Fibroblast of skin of left quadriceps (primary cell): ENCODE measurements around the gene B3GNT2.
"Not testable (repeated sequence)": the region's sequence is repeated elsewhere in the genome, so short reads cannot be mapped to it uniquely, and the experiment has no call there.

Experiments
- DNase-seq, 2 experiments: peaks; one replicate each; pipeline ENCODE4 v3.0.0-alpha.2; 2013; ENCODE audit warnings: low read depth in 2 of 2

Gene B3GNT2

DNA sequence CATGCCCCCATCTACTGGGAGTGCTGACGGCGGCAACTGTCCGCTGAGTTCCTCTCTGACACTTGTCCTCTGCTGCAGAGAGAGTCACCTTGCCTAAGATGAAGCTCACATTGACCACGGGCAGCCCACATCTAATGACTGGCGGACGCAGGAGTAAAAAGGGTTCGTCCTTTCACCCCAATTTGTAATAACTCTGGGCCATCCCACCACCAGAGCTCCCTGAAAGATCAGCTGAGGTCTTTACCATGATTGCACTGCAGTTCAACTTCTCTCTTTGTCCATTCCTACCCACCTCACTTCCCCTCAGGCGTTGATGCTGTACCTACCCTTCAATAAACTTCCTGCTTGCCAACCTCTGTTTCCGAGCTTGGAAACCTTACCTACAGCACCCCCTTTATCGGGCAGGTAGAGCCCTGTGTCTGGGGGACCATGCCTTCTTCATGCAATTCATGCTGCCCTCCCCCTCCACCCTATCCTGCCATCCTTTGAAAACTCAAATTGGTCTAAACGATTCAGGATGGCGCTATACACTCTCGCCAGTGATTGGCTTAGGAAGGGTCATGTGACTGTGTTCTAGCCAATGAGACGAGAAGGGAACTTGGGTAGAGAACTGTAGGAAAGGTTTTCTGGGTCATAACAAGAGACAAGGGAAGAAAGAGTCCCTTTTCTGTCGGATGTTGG is 10.3 kb upstream of the B3GNT2 start:
- DNase-seq = no peak

DNA sequence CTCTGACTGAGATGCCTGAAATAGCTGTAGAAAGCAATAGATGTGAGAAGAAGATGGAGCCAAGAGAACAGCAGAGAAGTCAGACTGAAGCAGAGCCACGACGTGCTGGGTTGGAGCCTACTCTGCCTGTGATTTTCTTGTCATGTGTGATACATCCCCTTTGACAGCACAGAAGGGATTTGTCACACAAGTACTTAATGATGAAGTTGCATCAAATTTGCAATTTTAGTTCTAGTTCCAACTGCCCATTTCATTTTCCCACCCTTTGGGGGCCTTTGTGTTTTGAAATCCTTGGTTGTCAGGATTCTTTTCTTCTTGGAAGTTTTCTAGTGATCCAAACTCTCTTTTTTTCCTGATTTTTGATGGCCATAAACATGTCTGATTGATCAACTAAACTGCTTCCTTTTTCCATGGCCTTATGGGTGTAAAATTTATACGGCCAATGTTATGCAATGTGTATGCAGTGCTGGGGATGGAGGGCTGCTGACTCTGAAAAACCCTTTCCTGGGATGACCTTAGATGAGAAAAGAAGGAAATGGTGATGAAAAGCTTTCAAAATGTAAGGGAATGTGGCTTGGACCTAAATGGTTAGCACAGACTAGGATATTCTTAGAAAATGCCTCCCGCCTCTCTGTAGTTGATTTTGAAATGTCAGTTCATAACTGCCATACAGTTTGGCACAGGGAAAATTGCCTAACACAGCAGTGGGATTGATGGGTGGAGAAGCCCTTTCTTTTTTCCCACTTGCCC is 9.6 kb upstream of the B3GNT2 start:
- DNase-seq = no peak

DNA sequence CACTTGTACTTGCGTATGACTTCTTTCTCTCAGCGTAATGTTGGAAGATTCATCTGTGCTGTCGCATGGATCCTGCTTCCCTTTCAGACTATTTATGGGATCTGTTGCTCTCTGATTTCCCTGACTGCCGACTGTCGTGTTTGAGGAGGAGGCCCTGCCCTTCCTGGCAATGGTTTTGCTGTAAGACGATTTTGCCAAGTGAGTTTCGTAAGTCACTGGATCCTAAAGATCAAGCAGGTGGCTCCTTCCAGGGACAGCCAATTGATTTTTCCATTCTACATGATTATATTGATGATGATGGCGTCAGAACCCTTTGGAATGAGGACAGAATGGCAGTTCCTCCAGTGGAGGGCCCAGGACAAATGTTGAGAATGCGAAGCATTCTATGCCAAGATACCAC is 8.7 kb upstream of the B3GNT2 start:
- DNase-seq = no peak

DNA sequence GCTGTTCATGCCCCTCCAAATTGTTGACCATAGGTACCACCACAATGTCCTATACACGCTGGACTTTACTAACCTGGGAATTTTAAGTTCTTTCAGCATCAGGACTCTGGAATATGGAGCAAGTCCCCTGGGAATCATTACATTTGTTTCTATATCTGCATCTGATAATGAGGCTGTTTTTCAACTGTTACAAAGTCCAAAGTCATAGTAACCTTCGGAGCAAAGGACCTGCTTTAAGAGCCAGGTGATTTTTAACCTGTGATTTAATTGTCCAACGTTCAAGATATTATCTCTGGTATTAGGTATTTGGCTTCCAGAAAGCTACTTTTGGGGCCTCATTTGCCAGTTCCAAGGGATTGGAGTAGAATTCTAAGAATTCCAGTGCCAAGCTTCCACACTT is 7.5 kb upstream of the B3GNT2 start:
- DNase-seq = no peak

DNA sequence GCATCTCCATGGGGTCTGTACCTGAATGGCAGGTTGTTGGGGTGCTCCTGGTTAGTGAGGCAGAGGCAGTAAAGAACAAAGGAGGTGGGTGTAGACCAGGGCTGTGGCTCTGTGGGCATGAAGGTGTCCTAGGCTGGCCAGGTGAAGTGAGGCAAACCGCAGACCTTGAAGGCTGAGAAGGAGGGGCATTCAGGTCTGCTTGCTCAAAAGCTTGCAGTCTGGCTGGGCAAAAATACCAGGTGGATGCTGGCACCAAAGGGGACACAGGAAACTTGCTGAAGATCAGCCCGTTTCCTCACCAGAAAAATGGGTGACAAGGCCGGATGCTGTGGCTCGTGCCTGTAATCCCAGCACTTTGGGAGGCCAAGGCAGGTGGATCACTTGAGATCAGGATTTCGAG is 6.7 kb upstream of the B3GNT2 start:
- no peak for DNase-seq

DNA sequence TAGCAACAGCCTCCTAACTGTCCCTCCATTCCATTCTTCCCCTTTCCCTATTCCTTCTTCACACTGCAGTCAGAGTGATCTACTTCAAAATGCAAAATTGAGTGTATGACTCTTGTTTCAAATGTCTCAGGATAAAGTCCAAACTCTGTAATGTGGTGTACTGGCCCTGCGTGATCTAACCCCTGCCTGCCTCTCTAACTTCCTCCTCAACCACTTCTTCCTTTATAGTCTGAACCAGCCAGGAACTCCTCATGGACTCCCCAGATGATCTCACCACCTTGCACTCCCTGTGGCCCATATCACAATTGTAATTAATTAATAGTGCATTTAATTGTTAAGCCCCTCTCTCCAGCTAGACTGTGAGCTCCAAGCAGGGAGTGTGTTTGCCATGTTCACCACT is 3.1 kb upstream of the B3GNT2 start:
- no peak for DNase-seq

DNA sequence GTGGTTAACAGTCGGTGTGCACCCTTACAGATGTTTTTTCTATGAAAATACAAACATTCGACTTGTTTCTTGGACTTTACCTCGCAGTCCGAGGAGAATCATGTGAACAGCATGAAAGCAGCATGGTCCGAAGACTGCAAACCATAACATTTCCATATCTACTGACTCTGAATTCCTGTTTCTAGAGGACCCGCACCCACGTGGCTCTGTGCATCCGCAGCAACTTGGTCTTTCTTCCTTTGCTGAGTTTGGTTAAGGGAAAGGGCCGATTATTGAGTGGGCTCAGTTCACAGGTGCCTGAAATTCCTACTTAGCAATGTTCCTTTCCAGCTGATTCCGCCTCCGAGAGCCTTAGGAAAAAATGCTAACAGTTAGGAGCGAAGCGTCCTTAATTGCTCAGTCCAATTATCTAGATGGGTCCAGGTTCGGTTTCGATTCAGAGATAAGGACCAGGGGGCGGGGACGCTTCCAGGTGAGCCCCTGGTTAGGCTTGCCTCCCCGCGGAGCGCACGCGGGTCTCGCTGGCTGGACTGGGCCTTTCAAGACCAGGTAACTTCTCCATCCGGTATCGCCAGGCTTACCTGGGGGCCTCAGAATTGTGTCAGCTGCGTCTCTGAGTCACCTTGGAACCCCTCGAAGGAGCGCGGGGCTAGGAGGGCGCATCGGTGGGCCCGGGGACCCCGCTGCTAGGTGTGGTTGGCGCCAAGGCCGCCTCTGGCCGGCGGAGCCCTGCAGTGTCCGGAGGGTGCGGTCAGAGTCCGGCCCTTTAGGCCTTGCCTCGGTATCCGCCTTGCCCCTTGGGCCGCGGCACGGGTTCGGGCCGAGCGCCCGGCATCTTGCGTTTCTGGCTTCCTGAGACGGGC is 1.1 kb upstream of the B3GNT2 start:
- DNase-seq = no peak

DNA sequence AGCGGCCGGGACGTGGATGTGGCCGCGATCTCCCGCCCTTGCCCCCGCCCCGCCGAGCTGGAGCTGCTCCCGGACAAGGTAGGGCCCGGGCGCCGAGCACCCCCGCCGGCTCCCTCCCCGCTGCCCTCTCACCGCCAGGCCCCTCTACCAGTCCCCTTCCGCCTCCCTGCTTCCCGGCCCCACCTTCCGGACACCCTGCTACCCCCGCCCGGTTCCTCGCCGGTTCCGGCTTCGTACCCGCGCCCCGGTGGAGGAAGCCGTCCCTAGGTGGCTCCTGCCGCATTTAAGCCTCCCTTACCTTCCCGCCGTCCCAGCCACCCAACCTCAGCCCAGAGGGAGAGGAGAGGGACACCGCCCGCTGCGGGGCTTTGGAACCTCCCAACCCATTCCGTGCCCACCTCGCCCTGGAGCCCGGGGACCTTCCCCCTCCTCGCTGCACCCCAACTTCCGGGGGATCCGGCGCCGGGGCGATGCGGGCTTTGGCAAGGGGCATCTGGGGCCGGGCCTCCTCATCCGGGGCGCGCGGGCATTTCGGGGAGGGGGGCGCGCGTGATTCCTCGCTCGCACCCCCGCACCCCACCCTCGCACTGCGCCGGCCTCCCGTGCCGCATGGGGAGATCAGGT is 475 bp downstream of the B3GNT2 start:
- DNase-seq = no peak

DNA sequence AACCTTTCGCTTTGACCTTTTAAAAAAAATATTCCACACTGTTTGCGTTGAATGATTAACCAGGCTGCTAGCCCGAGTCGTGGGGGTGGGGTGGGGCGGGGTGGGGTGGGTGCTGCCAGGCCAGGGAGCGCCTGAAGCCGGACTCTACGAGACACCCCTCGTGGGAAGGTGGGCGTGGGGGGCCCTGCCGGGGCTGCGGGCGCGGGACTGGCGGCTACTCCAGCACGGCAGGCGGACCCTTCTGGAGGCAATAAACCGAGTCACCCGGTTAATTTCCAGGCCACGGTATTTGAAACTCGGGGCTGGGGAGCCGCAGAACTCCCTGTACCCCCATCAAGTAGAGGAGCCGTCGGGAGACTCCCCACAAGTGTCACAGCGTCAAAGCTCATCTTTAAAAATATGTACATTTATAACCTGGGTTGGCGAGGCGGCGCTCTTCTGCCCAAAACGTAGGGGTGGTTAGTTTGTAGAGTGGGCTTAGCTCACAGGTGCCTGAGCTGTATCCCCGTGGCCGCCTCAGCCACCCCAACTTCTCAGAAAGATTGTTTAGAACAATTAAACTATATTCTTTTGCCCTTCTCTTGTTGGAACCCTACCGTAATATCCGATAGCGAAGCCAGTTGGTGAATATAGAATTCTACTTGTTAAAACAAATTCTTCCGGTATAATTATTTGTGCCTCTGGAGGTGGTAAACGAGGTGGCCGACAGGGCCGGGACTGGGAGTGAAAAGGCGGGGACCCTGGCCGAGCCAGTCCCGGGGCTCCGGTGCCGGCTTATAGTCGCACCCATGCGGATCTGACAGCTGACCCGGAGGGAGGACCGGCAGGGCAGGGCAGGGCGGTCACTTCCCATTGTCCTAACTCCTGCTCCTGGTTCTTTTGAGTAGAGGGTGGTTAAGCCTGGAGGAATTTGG is 1.4 kb downstream of the B3GNT2 start:
- DNase-seq = no peak

DNA sequence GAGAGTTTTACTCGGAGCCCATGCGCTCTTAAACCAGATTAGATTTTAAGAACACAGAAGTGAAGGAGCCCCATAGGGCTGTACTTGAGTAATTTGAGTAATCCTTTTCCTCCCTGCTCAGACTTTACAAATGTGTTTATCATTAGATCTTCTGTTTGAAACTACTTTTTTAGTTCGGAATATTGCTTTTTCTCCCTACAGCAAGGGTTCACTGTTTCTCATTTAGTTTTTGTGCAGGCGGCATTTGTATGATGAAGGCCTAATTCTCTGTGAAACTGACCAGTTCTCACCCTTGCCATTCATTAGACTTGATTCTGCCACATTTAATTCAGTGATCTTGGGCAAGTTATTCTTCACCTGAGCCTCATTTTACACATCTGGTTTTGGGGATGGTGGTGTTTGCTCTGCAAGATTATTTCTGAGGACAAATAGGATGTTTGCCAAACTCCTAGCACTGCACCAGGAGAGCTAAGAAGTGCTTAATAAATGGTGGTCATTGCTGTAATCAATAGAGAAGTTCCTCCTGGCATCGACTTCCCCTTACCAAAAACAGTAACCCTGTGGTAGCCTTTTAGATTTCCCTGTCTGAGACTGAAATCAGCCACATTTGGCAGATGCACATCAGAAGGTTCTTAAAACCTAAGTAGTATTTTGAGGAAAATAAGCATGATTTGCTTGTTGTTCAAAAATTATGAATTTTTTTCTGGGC is 2.2 kb downstream of the B3GNT2 start:
- DNase-seq = no peak

DNA sequence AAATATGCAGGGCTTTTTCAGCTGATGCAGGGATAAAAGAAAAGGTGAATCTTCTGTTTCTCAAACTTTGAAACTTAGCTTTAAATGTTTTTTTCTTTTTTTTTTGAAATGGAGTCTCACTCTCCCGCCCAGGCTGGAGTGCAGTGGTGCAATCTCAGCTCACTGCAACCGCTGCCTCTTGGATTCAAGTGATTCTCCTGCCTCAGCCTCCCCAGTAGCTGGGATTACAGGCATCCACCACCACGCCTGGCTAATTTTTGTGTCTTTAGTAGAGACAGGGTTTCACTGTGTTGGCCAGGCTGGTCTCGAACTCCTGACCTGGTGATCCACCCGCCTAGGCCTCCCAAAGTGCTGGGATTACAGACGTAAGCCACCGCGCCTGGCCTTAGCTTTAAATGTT is 2.9 kb downstream of the B3GNT2 start:
- DNase-seq = not testable (repeated sequence)

DNA sequence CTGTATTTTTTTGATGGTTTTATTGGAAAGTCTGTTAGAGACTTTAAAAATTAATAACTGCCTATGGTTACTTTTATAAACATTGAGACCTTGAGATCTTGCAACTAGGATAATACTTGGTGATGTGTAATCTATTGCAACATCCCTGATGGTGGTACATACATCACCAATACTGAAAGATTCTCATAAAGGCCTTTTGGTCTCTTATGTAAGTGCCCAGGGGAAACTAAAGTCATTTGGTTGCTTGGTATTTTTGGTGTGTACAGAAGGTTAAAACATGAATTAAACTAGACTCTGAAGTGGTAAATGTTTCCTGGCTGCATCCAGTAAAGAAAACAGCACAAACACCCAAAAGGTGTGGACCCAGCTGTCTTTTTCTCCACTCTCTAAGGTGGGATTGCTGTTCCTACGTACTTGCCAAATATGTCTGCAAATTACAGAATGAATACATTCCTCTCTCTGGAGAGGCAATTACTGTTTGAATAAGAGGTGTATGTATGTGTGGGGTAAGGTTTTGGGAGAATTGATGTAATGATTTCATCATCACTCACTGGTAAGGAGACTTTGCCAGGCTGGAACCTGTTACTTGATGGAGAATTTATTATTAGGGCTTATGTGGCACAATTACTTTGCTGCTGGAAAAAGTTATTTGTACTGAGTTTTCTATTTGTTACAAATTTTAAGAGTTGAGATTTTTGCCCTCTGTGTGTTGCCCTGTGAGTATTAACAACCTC is 3.6 kb downstream of the B3GNT2 start:
- peak in 1 of 2 experiments; percentile 21 for DNase-seq

DNA sequence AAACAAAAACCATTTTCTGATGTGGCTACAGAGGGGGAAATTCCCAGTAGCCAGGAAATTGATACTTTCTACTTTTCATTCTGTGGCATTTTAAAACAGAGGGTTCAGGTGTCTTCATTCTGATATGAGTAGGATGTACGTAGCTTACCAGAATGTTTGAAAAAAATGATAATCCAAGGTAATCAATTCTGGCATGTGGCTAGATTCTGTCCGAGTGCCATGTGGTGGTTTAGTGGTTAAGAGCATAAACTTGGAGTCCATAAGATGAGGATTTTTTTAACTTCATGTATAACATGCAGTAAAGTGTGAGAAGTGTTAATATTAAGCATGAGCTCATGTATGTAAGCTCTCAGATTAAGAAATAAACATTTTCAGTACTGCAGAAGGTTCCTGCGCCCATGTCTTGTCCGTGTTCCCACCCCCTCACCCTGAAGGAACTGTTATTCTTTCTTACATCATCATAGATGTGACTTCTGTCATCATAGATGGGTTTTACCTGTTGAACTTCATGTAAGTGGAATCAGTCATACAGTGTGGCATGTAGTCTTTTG is 4.5 kb downstream of the B3GNT2 start:
- DNase-seq = no peak

DNA sequence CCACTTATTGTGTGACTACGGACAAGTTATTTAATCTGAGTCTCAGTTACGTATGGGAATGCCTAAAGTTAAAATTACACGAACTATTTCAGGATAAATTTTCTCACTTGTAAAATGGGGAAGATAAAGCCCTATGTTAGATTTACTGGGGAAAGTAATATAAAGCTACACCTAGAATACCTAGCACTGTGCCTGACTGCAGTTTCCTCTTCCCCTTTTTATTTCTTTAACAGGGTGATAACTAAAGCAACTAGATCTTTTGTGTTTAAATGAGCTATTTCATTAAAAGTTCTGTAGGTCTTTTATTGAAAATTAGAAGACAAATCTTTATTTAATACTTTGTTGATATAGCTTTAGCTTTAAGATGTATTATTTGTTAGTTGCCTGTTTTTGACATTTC is 5.0 kb downstream of the B3GNT2 start:
- DNase-seq = no peak

DNA sequence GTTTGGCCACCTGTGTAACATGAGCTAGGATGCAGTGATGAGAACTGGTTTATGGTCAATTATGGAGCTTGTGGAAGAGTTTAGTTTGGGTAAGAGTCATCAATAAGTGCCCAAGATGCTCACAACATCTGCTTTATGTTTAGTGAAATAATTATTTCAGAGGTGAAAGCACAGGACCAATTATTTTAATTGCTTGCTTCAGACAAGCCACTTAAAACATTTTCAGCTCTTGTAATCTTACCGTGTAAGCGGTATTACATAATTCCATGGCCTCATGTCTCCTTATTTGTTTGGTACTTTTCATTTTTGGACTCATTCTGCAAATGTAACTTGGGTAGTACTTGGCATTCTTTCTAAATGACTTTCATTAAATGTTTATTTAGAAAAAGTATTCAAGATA is 5.4 kb downstream of the B3GNT2 start:
- no peak for DNase-seq

DNA sequence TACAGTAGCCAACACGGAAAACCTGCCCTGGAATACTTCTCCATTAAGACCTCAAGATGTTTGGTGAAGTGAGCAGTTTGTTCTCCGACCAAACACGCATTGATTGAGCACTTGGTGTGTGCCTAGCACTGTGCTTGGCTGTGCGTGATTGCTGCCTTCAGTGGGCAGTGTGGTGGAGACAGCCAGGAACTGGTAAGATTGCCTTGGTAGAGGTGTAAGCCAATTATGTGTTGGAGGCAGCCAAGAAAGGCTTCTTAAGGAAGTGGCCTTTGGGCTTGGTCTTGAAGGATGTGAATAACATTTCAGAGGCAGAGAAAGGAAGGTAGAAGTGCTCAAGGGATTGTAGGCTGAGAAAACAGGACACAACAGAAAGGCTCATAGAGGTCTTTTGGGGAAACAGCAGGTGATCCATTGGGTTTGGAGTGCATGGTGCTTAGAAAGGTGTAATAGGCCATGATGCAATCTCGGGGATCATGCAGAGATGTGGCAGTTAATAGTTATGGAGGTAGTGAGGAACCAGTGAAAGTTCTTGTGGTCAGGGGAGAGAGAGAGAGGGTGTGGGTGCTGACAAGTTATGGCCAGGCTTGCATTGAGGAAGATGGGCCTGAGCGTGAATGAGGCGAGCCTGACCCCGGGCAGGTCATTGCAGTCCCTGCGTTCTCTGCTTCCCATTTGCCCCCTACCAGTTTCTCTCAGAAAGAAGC is 6.3 kb downstream of the B3GNT2 start:
- DNase-seq = no peak

DNA sequence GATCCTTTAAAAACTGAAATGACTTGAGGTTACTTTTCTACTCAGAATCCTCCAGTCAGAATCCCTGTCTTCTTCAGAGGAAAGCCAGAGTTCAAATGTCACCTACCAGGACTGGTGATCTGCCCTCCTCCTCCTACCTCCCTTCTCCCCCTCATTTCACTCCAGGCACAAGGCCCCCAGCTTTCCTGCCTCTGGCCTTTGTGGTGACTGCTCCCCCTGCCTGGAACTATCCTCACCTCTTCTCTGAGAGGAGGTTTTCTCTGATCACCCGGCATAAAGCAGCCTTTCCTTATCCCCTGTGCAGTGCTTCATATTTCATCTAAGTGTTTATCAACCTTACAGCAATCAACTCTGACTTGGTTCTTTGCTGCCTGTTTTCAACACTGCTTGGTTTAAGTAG is 6.8 kb downstream of the B3GNT2 start:
- DNase-seq = no peak

DNA sequence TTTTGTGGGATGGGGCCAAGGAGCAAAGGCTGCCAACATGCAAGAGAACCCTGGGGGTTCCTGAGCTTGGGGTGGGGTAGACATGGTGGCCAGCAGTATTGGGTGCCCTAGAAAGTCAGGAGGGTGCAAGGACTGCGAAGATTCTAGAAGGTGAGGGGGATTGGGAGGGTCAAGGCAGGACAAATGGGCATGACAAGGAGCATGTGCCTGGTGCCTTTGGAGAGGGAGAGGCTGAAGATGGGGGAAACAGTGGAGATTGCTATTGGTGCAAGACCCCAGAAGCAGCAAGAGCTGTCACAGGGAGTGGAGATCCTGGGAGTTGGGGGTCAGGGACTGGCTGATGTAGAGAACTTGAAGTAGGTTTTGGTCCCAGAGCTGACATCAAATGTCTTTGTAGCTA is 7.5 kb downstream of the B3GNT2 start:
- no peak for DNase-seq

DNA sequence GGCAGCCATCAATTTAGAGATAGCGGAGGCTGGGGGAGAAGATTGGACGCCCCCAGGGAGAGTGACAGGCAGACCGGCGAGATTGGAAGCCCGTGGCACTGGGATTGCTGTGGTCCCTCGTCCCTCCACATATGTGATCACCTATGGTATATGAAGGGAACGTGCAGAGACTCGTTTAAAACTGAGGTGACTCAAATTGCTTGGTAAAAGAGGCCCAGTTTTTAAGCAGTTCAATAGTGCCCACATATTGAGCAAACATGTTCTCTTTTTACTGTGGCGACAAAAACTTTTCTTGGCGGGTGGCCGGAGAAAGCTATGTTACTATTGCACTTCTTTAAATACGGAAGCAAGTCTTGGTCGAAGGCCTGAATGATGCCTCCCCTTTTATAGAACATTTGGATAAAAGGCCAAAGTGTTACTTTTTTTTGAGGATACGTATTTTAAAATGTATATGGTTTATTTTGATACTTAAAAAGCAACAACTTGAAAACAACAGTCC is 9.1 kb downstream of the B3GNT2 start:
- no peak for DNase-seq
